Measurements from ENCODE around the gene FBXL2.

DNA sequence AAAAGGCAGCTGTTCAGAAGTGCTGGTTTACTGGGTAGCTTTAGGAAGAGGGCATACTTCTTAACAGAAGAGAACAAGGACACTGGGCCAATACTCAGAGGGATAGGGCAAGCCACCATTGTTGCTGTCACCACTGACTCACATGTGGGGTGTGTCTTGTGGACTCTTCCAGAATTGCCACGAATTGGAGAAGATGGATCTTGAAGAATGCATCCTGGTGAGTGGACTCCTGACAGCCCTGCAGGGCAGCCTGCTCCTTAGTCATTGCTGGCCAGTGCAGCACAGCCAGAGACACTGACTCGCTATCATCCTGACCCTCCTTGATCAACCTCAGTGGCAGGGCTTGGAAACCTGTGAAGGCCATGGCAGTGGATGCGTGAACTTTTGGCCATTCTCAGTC is 100.7 kb downstream of the FBXL2 start:
- TF ChIP-seq SP2 (IDR thresholded peaks at IDR 0.05; ENCODE audit: low read length) (no peak), POLR2A (IDR thresholded peaks at IDR 0.05; ENCODE audit: control extremely low read depth in 1 of 2, low read depth in 2 of 2, low read length in 2 of 2) (no peak), EGR1 (IDR thresholded peaks at IDR 0.05; ENCODE audit: borderline replicate concordance, low read depth, low read length) (no peak), MAX (IDR thresholded peaks at IDR 0.05) (no peak), CTBP2 (IDR thresholded peaks at IDR 0.05; ENCODE audit: borderline replicate concordance, insufficient read depth, insufficient read length, low read length) (no peak), EZH2 (IDR thresholded peaks at IDR 0.05; ENCODE audit: low read depth, low read length, severe bottlenecking) (no peak)
- TF ChIP-seq, protein P1, sequence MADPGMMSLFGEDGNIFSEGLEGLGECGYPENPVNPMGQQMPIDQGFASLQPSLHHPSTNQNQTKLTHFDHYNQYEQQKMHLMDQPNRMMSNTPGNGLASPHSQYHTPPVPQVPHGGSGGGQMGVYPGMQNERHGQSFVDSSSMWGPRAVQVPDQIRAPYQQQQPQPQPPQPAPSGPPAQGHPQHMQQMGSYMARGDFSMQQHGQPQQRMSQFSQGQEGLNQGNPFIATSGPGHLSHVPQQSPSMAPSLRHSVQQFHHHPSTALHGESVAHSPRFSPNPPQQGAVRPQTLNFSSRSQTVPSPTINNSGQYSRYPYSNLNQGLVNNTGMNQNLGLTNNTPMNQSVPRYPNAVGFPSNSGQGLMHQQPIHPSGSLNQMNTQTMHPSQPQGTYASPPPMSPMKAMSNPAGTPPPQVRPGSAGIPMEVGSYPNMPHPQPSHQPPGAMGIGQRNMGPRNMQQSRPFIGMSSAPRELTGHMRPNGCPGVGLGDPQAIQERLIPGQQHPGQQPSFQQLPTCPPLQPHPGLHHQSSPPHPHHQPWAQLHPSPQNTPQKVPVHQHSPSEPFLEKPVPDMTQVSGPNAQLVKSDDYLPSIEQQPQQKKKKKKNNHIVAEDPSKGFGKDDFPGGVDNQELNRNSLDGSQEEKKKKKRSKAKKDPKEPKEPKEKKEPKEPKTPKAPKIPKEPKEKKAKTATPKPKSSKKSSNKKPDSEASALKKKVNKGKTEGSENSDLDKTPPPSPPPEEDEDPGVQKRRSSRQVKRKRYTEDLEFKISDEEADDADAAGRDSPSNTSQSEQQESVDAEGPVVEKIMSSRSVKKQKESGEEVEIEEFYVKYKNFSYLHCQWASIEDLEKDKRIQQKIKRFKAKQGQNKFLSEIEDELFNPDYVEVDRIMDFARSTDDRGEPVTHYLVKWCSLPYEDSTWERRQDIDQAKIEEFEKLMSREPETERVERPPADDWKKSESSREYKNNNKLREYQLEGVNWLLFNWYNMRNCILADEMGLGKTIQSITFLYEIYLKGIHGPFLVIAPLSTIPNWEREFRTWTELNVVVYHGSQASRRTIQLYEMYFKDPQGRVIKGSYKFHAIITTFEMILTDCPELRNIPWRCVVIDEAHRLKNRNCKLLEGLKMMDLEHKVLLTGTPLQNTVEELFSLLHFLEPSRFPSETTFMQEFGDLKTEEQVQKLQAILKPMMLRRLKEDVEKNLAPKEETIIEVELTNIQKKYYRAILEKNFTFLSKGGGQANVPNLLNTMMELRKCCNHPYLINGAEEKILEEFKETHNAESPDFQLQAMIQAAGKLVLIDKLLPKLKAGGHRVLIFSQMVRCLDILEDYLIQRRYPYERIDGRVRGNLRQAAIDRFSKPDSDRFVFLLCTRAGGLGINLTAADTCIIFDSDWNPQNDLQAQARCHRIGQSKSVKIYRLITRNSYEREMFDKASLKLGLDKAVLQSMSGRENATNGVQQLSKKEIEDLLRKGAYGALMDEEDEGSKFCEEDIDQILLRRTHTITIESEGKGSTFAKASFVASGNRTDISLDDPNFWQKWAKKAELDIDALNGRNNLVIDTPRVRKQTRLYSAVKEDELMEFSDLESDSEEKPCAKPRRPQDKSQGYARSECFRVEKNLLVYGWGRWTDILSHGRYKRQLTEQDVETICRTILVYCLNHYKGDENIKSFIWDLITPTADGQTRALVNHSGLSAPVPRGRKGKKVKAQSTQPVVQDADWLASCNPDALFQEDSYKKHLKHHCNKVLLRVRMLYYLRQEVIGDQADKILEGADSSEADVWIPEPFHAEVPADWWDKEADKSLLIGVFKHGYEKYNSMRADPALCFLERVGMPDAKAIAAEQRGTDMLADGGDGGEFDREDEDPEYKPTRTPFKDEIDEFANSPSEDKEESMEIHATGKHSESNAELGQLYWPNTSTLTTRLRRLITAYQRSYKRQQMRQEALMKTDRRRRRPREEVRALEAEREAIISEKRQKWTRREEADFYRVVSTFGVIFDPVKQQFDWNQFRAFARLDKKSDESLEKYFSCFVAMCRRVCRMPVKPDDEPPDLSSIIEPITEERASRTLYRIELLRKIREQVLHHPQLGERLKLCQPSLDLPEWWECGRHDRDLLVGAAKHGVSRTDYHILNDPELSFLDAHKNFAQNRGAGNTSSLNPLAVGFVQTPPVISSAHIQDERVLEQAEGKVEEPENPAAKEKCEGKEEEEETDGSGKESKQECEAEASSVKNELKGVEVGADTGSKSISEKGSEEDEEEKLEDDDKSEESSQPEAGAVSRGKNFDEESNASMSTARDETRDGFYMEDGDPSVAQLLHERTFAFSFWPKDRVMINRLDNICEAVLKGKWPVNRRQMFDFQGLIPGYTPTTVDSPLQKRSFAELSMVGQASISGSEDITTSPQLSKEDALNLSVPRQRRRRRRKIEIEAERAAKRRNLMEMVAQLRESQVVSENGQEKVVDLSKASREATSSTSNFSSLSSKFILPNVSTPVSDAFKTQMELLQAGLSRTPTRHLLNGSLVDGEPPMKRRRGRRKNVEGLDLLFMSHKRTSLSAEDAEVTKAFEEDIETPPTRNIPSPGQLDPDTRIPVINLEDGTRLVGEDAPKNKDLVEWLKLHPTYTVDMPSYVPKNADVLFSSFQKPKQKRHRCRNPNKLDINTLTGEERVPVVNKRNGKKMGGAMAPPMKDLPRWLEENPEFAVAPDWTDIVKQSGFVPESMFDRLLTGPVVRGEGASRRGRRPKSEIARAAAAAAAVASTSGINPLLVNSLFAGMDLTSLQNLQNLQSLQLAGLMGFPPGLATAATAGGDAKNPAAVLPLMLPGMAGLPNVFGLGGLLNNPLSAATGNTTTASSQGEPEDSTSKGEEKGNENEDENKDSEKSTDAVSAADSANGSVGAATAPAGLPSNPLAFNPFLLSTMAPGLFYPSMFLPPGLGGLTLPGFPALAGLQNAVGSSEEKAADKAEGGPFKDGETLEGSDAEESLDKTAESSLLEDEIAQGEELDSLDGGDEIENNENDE (IDR thresholded peaks at IDR 0.05; ENCODE audit: insufficient replicate concordance, low read length): no peak
- TF ChIP-seq, protein P2, sequence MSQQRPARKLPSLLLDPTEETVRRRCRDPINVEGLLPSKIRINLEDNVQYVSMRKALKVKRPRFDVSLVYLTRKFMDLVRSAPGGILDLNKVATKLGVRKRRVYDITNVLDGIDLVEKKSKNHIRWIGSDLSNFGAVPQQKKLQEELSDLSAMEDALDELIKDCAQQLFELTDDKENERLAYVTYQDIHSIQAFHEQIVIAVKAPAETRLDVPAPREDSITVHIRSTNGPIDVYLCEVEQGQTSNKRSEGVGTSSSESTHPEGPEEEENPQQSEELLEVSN (IDR thresholded peaks at IDR 0.05): no peak
- TF ChIP-seq, protein P3, sequence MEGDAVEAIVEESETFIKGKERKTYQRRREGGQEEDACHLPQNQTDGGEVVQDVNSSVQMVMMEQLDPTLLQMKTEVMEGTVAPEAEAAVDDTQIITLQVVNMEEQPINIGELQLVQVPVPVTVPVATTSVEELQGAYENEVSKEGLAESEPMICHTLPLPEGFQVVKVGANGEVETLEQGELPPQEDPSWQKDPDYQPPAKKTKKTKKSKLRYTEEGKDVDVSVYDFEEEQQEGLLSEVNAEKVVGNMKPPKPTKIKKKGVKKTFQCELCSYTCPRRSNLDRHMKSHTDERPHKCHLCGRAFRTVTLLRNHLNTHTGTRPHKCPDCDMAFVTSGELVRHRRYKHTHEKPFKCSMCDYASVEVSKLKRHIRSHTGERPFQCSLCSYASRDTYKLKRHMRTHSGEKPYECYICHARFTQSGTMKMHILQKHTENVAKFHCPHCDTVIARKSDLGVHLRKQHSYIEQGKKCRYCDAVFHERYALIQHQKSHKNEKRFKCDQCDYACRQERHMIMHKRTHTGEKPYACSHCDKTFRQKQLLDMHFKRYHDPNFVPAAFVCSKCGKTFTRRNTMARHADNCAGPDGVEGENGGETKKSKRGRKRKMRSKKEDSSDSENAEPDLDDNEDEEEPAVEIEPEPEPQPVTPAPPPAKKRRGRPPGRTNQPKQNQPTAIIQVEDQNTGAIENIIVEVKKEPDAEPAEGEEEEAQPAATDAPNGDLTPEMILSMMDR (IDR thresholded peaks at IDR 0.05; ENCODE audit: control extremely low read depth in 1 of 3, insufficient read depth in 1 of 3, low read depth in 1 of 3, low read length in 3 of 3): no peak

All from H1 (cell line).